Right lobe of liver (tissue), 4 donors: ENCODE results near the gene RCSD1.

Experiments
- POLR2A ChIP-seq: fragments of 450-650 bp; IDR thresholded peaks from one replicate; pipeline ENCODE4 v1.6.1; 2017; ENCODE audit warnings: antibody characterized with exemption, mild to moderate bottlenecking
- TF ChIP-seq, protein P1 (sequence below), 4 donors: fragments of 200-600 bp in 3 of 4; fragments of 450-650 bp in 1 of 4; IDR thresholded peaks; one replicate each; pipeline versions ENCODE4 v1.5.1 to v1.8.0; 2016 to 2022; ENCODE audit warnings: antibody characterized with exemption in 4 of 4, mild to moderate bottlenecking in 2 of 4
- donor health status: DM: no; HTN: no; CAD: no.
- donor health status: DM: no; HTN: no; CAD: no.
- donor health status: DM: no; HTN: yes; CAD: no.

DNA sequence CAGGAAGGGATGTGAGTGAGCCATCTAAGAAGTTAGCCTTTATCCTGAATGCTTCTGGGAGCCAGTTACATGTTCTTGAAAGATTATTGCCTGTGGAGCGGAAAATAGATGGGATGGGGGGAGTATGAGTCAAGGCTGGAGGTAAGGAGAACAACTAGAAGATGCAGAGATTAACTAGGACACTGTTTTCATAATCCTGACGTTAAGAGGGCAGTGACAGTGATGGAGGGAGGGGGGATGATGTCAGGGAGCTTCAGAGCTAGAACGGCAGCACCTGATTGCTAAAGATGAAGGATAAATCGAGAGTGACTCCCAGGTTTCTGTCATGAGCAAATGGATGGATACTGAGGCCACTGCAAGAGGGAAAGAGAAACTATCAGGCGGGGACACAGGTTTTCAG lies 10.0 kb upstream of the RCSD1 start:
- TF ChIP-seq, protein P1, sequence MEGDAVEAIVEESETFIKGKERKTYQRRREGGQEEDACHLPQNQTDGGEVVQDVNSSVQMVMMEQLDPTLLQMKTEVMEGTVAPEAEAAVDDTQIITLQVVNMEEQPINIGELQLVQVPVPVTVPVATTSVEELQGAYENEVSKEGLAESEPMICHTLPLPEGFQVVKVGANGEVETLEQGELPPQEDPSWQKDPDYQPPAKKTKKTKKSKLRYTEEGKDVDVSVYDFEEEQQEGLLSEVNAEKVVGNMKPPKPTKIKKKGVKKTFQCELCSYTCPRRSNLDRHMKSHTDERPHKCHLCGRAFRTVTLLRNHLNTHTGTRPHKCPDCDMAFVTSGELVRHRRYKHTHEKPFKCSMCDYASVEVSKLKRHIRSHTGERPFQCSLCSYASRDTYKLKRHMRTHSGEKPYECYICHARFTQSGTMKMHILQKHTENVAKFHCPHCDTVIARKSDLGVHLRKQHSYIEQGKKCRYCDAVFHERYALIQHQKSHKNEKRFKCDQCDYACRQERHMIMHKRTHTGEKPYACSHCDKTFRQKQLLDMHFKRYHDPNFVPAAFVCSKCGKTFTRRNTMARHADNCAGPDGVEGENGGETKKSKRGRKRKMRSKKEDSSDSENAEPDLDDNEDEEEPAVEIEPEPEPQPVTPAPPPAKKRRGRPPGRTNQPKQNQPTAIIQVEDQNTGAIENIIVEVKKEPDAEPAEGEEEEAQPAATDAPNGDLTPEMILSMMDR (IDR thresholded peaks at IDR 0.05), result no peak
- TF ChIP-seq POLR2A, result no peak
